Mononuclear cell (primary cell): ENCODE measurements around the gene P2RY8. TPM values are rescaled to one million over a fixed set of nuclear protein-coding genes. Genes with fewer than 3 reads are reported as not detected.
A peak's percentile ranks its signal among the peaks of the same experiment; 100 is the strongest.
"Not testable (repeated sequence)": the region's sequence is repeated elsewhere in the genome, so short reads cannot be mapped to it uniquely, and the experiment has no call there.

ENCODE experiments used
- H3K27me3 ChIP-seq: 2 replicates; pipeline ENCODE4 v1.6.0; 2011; ENCODE audit warnings: low read length, control low read depth; ENCODE audit not compliant: insufficient read depth
- H3K4me1 ChIP-seq: 2 replicates; pipeline ENCODE4 v1.5.1; 2011; ENCODE audit warnings: mild to moderate bottlenecking, low read length, control low read depth; ENCODE audit not compliant: insufficient read depth
- H3K4me3 ChIP-seq: 2 replicates; pipeline ENCODE4 v1.5.1; 2011; ENCODE audit warnings: mild to moderate bottlenecking, low read length, moderate library complexity
- H3K9me3 ChIP-seq: 2 replicates; pipeline ENCODE4 v1.5.1; 2011; ENCODE audit warnings: low read depth, mild to moderate bottlenecking, control low read depth, low read length
- total RNA-seq: library from RNA; depleted of rRNA; stranded (reverse); fragments of >200 nt; gene quantifications from one replicate; pipeline ENCODE4 v1.2.3, GENCODE V29; 2012

The P2RY8 gene
- total RNA-seq, 1 donor, result 75.1 TPM

DNA sequence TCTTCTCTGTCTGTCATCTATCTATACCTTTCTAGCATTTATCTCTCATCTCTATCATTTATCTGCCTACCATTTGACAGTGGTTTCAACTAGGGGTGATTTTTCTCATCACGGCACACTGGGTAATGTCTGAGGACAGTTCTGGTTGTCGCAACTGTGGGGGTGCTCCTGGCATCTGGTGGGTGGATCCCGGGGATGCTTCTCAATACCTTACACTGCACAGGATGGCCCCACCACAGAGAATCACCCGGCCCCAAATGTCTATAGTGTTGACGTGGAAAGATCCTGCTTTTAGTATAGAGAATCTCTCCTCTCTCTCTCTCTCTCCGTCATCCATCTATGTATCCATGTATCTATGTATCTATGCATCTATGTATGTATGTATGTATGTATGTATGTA, 7.2 kb downstream of the P2RY8 start:
- no peaks in the 10 kb centered on the region for H3K27me3 ChIP-seq
- peaks cover 40% of the 10 kb centered on the region for H3K4me1 ChIP-seq
- H3K4me3 ChIP-seq, result no peak overlapping the region
- no peaks in the 10 kb centered on the region for H3K9me3 ChIP-seq

DNA sequence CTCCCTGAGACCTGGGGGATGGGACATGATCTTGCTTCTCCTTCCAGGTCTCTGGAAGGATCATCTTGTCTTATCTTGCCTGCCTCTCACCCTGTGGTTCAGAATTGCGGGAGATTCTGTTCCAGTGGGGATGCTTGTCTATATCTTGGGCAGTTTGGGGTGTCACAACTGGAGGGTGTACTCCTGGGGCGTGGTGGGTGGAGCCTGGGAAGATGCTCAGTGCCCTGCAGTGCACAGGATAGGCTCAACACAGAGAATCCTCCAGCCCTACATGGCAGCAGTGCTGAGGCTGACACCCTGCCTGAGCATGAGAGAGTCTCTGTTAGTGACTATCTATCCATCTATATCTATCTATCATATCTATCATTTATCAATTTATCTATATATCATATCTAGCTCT, 7.7 kb downstream of the P2RY8 start:
- Histone ChIP-seq H3K27me3 (no peaks in the 10 kb centered on the region), H3K9me3 (no peaks in the 10 kb centered on the region), H3K4me1 (peaks cover 36% of the 10 kb centered on the region), H3K4me3 (no peak overlapping the region)

DNA sequence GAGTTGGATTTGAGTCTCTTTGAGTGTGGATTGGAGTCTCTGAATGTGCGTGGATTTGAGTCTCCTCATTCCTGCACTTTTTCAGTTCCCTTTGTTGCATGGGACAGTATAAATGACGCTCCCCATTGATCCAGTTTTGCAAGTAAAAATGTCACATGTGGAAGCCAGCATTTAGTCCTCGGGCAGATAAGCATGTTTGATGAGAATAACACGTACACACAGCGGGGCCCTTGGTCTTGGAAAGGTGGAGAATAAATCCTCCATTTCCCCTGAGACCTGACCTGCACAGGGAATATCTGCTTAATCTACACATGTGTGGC, 8.1 kb downstream of the P2RY8 start:
- no peak overlapping the region for H3K4me3 ChIP-seq
- H3K4me1 ChIP-seq, result peaks cover 33% of the 10 kb centered on the region

GRCh38 chrX:1528186-1528883, 8.7 kb downstream of the P2RY8 start:
- no peaks in the 10 kb centered on the region for H3K27me3 ChIP-seq
- H3K9me3 ChIP-seq, result no peaks in the 10 kb centered on the region
- peaks cover 33% of the 10 kb centered on the region for H3K4me1 ChIP-seq
- H3K4me3 ChIP-seq, result no peak overlapping the region

More for the DNA sequence above, 8.1 kb downstream of the P2RY8 start:
- no peaks in the 10 kb centered on the region for H3K27me3 ChIP-seq
- H3K9me3 ChIP-seq, result no peaks in the 10 kb centered on the region

- Histone ChIP-seq H3K4me3 (no peak overlapping the region), H3K4me1 (peaks cover 40% of the 10 kb centered on the region), H3K27me3 (no peaks in the 10 kb centered on the region), H3K9me3 (no peaks in the 10 kb centered on the region)
These were observed 9.5 kb downstream of the P2RY8 start for GRCh38 chrX:1527457-1527856.

DNA sequence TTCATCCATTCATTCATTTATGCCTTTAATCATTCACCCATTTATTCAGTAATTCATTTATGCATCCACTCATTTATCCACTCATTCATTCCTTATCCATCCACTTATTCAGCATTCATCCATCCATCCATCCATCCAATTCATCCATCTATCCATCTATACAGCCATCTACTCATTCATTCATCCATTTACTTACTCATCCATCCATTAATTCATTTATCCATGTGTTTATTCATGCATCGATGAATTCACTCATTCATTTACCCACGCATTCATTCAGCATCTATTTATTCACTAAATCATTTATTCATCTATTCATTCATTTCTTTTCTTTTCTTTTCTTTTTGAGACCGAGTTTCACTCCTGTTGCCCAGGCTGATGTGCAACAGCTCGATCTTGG, 10.4 kb downstream of the P2RY8 start:
- no peak overlapping the region for H3K4me3 ChIP-seq
- H3K27me3 ChIP-seq, result no peaks in the 10 kb centered on the region
- peaks cover 45% of the 10 kb centered on the region for H3K4me1 ChIP-seq
- H3K9me3 ChIP-seq, result no peaks in the 10 kb centered on the region

DNA sequence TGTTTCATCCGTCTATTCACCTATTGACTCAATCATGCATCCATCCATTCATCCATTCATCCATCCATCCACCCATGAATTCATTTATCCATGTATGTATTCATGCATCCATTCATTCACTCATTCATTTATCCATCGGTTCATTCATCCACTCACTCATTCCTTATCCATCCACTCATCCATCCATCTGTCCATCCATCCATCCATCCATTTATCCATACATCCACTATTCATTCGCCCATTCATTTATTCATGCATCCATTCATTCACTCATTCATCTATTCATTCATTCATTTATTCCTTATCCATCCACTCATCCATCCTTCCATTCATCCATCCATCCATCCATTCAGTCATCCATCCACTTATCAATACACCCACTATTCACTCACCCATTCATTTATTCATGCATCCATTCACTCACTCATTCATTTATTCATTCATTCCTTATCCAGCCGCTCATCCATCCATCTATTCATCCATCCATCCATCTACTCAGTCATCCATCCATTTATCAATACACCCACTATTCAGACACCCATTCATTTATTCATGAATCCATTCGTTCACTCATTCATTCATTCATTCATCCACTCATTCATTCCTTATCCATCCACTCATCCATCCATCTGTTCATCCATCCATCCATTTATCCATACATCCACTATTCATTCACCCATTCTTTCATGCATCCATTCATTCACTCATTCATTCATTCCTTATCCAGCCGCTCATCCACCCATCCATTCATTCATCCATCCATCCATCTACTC, 11.2 kb downstream of the P2RY8 start:
- Histone ChIP-seq H3K9me3 (no peaks in the 10 kb centered on the region), H3K4me3 (no peak overlapping the region), H3K27me3 (no peaks in the 10 kb centered on the region), H3K4me1 (peaks cover 47% of the 10 kb centered on the region)

GRCh38 chrX:1524874-1525582, 12.0 kb downstream of the P2RY8 start:
- H3K4me1 ChIP-seq, result peaks cover 54% of the 10 kb centered on the region

GRCh38 chrX:1522905-1523304, 14.1 kb downstream of the P2RY8 start:
- H3K27me3 ChIP-seq, H3K4me3 ChIP-seq, H3K9me3 ChIP-seq: not testable (repeated sequence)
- H3K4me1 ChIP-seq, result peaks cover 52% of the 10 kb centered on the region

More at GRCh38 chrX:1524874-1525582, 12.0 kb downstream of the P2RY8 start:
- H3K9me3 ChIP-seq, result no peaks in the 10 kb centered on the region
- H3K27me3 ChIP-seq, result no peaks in the 10 kb centered on the region
- no peak overlapping the region for H3K4me3 ChIP-seq

DNA sequence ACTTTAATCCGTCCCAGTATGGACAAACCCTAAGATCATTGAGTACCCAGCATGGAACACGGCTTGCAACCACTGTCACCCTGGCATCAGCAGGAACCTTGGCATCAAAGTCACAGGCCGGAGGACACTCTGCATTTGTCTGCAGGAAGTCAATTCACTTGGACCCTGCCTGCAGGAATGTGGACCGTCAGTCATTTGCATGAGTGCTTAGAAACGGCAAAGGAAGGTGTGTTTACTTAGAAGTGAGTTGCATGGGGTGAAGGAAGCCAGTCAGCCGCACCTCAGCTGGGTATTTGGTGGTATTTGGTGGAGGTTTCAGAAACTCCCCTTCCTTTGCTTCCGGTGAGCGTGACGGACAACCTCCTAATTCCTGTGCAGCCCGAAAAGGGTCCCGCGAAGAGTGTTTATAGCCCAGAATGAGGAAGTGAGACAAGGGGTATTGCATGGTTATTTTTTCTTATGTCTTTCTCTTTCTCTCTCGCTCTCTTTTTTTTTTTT, 15.5 kb downstream of the P2RY8 start:
- peaks cover 63% of the 10 kb centered on the region for H3K4me1 ChIP-seq
- H3K9me3 ChIP-seq, result no peaks in the 10 kb centered on the region
- peak overlapping the region; percentile 6 for H3K4me3 ChIP-seq
- H3K27me3 ChIP-seq, result no peaks in the 10 kb centered on the region

- peaks cover 74% of the 10 kb centered on the region for H3K4me1 ChIP-seq
- H3K27me3 ChIP-seq, result no peaks in the 10 kb centered on the region
- no peak overlapping the region for H3K4me3 ChIP-seq
- no peaks in the 10 kb centered on the region for H3K9me3 ChIP-seq
These were observed 16.6 kb downstream of the P2RY8 start for GRCh38 chrX:1520350-1520749.

DNA sequence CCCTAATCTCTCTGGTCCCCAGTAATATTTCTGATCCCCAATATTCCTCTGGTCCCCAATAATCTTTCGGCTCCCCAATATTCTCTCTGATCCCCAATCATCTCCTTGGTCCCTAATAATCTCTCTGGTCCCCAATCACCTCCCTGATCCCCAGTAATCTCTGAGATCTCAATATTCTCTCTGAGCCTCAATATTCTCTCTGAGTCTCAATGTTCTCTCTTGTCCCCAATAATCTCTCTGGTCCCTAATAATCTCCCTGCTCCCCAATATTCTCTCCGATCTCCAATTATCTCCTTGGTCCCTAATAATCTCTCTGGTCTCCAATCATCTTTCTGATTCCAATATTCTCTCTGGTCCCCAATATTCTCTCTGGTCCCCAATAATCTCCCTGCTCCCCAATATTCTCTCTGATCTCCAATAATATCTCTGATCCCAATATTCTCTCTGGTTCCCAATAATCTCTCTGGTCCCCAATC, 17.9 kb downstream of the P2RY8 start:
- Histone ChIP-seq H3K4me1 (peaks cover 75% of the 10 kb centered on the region), H3K4me3 (no peak overlapping the region), H3K27me3 (no peaks in the 10 kb centered on the region), H3K9me3 (no peaks in the 10 kb centered on the region)

DNA sequence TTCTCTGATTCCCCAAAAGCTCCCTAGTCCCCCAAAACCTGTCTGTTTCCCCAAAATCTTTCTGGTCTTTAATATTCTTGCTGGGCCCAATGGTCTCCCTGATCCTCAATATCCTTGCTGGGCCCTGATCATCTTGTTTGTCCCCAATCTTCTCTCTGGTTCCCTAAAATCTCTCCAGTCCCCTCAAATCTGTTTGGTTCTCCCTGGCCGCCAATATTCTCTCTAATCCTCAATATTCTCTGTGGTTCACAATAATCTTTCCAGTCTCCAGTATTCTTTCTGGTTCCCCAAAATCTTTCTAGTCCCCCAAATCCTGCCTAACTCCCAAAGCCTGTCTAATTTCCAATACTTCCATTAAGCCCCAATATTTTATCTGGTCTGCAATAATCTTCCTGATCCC, 18.5 kb downstream of the P2RY8 start:
- H3K4me1 ChIP-seq, result peaks cover 75% of the 10 kb centered on the region
- no peaks in the 10 kb centered on the region for H3K27me3 ChIP-seq
- no peak overlapping the region for H3K4me3 ChIP-seq
- H3K9me3 ChIP-seq, result no peaks in the 10 kb centered on the region

- H3K4me3 ChIP-seq, result no peak overlapping the region
- peaks cover 59% of the 10 kb centered on the region for H3K4me1 ChIP-seq
- H3K9me3 ChIP-seq, result no peaks in the 10 kb centered on the region
- H3K27me3 ChIP-seq, result no peaks in the 10 kb centered on the region
These were observed 20.3 kb downstream of the P2RY8 start for GRCh38 chrX:1516596-1517104.

GRCh38 chrX:1511829-1512228, 25.2 kb downstream of the P2RY8 start:
- Histone ChIP-seq H3K4me3 (no peak overlapping the region), H3K4me1 (peaks cover 35% of the 10 kb centered on the region), H3K9me3 (no peaks in the 10 kb centered on the region), H3K27me3 (no peaks in the 10 kb centered on the region)
